ENCODE data around the gene GRIN3A. TPM values are rescaled to one million over a fixed set of nuclear protein-coding genes. Genes with fewer than 3 reads are reported as not detected.
A peak's percentile ranks its signal among the peaks of the same experiment; 100 is the strongest.

The GRIN3A gene
- total and polyA plus RNA-seq, 4 donors, result 0.02 to 0.11 (median 0.07) TPM

- no peak overlapping the region for H3K27ac ChIP-seq (ENCODE audit: low read depth in 1 of 2, low read length in 1 of 2)
- ATAC-seq (ENCODE audit: insufficient read depth, low FRiP score) (no peak), DNase-seq (no peak)
- peaks cover 0 to 6% (median 0%) of the 10 kb centered on the region in 5 donors for H3K4me1 ChIP-seq (ENCODE audit: control insufficient read depth in 5 of 5, insufficient read depth in 5 of 5, low read length in 5 of 5)
- no peak overlapping the region for H3K4me3 ChIP-seq
- WGBS, 2 donors, result 95 to 98% methylated on average over 8 of the region's 8 CpGs
- TF ChIP-seq CTCF (IDR thresholded peaks at IDR 0.05; ENCODE audit: control extremely low read depth, extremely low read depth), result no peak
- no peaks in the 10 kb centered on the region for H3K9me3 ChIP-seq (ENCODE audit: control insufficient read depth in 4 of 4, insufficient read depth in 3 of 4, low read length in 3 of 4)
- H3K36me3 ChIP-seq (ENCODE audit: control insufficient read depth in 4 of 4, insufficient read depth in 4 of 4, low read length in 4 of 4), result peaks cover 20 to 41% (median 22%) of the 10 kb centered on the region in 4 donors
- H3K27me3 ChIP-seq (ENCODE audit: control insufficient read depth in 3 of 3, insufficient read depth in 3 of 3, low read length in 2 of 3), result no peaks in the 10 kb centered on the region
- no peak overlapping the region for H3K9ac ChIP-seq (ENCODE audit: insufficient read depth in 1 of 2, low read length in 2 of 2)
Observed at GRCh38 chr9:101540069-101540468, 198.4 kb downstream of the GRIN3A start.

- no peak for TF ChIP-seq CTCF (IDR thresholded peaks at IDR 0.05; ENCODE audit: control extremely low read depth, extremely low read depth)
- Histone ChIP-seq H3K27me3 (ENCODE audit: control insufficient read depth in 3 of 3, insufficient read depth in 3 of 3, low read length in 2 of 3) (no peaks in the 10 kb centered on the region), H3K4me3 (no peak overlapping the region), H3K27ac (ENCODE audit: low read depth in 1 of 2, low read length in 1 of 2) (no peak overlapping the region), H3K9ac (ENCODE audit: insufficient read depth in 1 of 2, low read length in 2 of 2) (no peak overlapping the region), H3K36me3 (ENCODE audit: control insufficient read depth in 4 of 4, insufficient read depth in 4 of 4, low read length in 4 of 4) (peaks cover 10 to 34% (median 22%) of the 10 kb centered on the region in 4 donors), H3K4me1 (ENCODE audit: control insufficient read depth in 5 of 5, insufficient read depth in 5 of 5, low read length in 5 of 5) (peaks cover 0 to 9% (median 0%) of the 10 kb centered on the region in 5 donors), H3K9me3 (ENCODE audit: control insufficient read depth in 4 of 4, insufficient read depth in 3 of 4, low read length in 3 of 4) (no peaks in the 10 kb centered on the region)
- peak; percentile 52 to 69 (median 56) for DNase-seq
- ATAC-seq (ENCODE audit: insufficient read depth, low FRiP score), result no peak
- WGBS, 2 donors, result 91% methylated on average over 2 of the region's 2 CpGs
Observed at GRCh38 chr9:101536938-101537337, 201.5 kb downstream of the GRIN3A start.

- Histone ChIP-seq H3K27ac (ENCODE audit: low read depth in 1 of 2, low read length in 1 of 2) (no peak overlapping the region), H3K9me3 (ENCODE audit: control insufficient read depth in 4 of 4, insufficient read depth in 3 of 4, low read length in 3 of 4) (no peaks in the 10 kb centered on the region), H3K9ac (ENCODE audit: insufficient read depth in 1 of 2, low read length in 2 of 2) (no peak overlapping the region), H3K27me3 (ENCODE audit: control insufficient read depth in 3 of 3, insufficient read depth in 3 of 3, low read length in 2 of 3) (no peaks in the 10 kb centered on the region), H3K4me3 (no peak overlapping the region), H3K4me1 (ENCODE audit: control insufficient read depth in 5 of 5, insufficient read depth in 5 of 5, low read length in 5 of 5) (peaks cover 0 to 9% (median 0%) of the 10 kb centered on the region in 5 donors), H3K36me3 (ENCODE audit: control insufficient read depth in 4 of 4, insufficient read depth in 4 of 4, low read length in 4 of 4) (peaks cover 10 to 32% (median 22%) of the 10 kb centered on the region in 4 donors)
- TF ChIP-seq CTCF (IDR thresholded peaks at IDR 0.05; ENCODE audit: control extremely low read depth, extremely low read depth), result no peak
- DNase-seq (no peak), ATAC-seq (ENCODE audit: insufficient read depth, low FRiP score) (no peak)
Observed at GRCh38 chr9:101536351-101536750, 202.1 kb downstream of the GRIN3A start.

All from lung (tissue), 12 donors.